Cerebellar cortex (tissue), 1 donor: ENCODE measurements around the gene USPL1.
"Not testable (repeated sequence)": the region's sequence is repeated elsewhere in the genome, so short reads cannot be mapped to it uniquely, and the experiment has no call there.

Experiments used
- DNase-seq: peaks from one replicate; pipeline ENCODE4 v3.0.0-alpha.2; 2015; ENCODE audit warnings: low spot score

The USPL1 gene

DNA sequence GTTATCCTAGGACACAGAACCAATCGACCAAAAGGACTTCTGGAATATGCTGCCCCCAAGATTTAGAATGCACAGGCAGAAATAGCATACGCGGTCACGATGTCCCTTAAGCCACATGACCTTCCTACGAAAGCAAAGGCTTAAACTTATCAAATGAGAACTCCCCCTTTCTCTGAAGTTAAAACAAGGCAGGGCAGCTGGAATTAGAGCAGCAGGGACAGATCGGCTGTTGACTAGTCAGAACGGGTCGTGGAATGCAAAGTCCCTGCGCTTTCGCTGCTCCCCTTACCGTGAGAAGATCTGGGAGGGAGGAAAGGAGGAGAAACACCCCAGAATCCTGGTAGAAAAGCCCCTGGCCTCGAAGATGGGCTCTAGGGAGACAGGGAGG lies 799 bp upstream of the USPL1 start:
- peak; percentile 95 for DNase-seq

DNA sequence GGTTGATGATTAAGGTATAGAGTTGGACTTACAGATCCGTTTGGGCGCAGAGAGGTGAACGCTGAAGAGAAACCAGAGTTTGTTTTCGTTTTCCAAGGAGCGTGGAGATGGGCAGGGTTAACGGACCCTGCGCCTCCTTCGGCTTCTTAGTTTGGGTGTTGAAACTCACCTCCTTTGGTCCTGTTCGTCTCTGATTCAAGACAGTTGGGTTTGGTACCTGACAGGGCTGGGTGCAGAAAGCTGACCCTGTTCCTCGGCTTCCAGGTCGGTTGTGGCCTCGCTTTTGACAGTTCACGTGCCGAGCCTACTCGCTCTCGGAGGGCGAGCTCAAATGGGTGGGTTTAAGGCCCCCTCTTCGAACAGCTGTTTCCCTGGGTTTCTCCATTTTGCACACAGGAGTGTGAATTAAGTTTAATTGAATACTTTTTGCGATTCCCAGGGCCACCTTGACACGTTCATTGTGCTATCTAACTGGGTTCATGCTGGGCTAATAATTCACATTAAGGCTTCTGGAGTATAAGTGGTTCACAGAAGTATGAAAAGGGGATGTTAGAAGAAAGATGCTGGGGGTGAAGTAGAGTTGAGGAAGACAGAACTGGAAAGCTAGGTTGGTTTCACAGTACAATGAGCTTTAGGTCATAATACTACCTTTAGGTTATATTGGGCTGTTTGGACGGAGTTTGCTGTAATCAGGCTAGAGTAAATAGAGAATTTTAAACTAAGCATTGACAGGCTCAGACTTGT lies 638 bp downstream of the USPL1 start:
- DNase-seq = peak; percentile 23

DNA sequence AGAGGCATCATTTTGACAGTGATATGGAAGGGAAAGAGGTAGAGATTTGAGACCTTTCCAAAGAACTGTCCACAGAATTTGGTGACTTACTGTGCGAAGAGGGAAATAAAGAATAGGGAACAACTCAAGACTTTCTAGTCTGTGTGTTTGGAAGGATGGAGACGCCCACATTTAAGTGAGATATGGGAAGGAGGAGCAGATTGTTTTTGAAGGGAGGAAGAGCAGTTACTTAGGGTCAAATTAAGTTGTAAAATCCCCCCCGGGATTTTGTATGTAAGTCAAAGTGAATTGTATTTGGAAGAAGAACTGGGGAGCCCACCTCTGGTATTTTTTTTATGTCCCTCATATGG lies 1.2 kb downstream of the USPL1 start:
- DNase-seq = no peak

DNA sequence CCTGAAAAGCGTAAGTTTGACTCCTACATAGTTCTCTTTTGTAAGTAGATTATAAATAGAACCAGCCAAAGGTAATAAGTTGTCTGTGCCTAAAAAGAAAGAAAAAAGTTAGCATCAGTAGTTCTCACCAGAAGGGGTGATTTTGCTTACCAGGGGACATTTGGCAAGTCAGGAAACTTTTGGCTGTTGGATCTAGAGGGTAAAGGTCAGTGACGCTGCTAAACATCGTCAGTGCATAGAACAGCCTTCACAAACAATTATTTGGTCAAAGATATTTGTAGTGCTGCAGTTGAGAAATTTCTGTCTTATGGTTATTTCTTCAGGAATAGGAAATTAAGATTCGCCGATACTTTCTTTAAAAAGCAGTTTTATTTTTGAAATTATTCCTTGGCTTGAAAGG lies 2.0 kb downstream of the USPL1 start:
- DNase-seq = no peak

DNA sequence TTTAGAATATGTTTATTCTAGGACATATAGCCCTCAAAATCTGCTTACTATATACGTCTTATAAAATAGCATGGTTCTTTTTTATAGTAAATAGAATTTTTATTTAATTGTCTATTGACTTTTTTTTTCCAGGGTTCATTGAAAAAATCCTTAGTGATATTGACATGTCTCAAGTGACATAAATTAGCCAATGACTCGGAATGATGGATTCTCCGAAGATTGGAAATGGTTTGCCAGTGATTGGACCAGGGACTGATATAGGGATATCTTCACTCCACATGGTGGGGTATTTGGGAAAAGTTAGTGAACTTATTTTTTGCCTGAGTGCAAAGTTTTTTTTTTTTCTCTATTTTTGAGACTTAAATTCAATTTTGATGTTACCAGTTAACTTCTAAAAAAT lies 3.2 kb downstream of the USPL1 start:
- no peak for DNase-seq

DNA sequence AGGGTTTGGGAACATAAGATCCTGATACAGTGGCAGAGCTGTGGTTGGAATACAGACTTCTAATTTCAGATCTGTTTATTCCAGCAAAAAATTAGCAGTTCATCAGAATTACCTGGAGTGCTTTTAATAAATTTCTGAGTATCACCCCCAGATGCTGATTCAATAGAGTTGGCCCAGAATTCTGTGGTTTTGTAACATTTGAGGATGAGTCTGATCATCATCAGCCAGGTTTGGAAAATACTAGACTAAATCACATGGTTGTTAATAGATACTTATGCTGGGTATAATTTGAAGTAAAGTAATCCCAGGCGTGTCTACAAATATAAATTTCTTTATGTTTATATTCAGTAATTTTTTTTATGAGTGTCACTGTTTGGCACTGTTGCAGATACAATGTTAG lies 4.8 kb downstream of the USPL1 start:
- no peak for DNase-seq

DNA sequence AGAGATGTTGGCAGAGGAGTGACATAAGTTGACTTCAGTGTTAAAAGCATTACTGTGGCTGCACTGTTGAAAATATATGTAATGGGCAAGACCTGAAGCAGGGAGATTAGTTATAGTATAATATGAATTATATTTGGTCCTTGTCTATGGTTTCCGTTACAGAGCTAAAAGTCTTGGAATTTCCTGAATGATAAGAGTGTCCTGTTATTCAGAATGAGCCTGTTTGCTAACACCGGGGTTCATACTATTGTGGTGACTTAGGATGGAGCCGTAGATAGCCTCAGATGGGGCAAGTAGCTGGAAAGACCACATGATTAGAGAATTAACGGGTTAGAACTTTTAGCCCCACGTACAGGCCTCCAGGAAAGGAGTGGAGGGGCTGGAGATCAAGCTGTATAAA lies 5.7 kb downstream of the USPL1 start:
- DNase-seq = no peak

DNA sequence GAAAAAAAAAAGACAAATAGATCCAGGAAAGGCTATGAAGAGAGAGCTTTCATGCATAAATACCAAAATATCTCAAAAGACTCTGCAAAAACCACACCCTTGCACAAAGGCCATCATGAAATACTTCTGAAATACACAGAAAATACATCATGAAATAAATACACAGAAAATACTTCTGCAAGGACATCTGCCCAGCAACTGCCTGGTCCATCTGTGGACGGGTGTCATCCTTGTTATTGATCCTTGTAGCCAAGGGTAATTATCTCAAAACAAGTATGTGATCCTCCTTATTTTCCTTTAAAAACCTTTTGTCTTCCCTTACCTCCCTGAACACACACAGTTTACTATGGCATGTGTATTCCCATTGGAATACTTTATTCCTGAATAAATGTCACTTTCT lies 6.9 kb downstream of the USPL1 start:
- no peak for DNase-seq

DNA sequence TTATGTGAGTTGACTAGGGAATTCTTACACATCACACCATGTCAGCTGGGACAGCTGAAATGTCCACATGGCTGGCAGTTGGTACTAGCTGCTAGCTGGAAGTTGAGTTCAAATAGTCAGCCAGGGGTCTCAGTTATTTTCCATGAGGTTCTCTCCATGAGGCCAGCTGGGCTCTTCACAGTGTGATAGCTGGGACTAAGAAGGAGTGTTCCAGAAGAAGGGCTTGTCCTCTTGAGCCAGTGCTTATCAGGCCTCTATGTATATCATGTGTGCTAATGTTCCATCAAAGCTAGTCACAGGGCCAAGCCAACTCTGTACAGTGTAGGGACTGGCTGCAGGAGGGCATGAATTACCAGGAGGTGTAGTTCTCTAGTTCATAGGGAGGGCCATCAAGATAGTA lies 11.8 kb downstream of the USPL1 start:
- peak; percentile 14 for DNase-seq

DNA sequence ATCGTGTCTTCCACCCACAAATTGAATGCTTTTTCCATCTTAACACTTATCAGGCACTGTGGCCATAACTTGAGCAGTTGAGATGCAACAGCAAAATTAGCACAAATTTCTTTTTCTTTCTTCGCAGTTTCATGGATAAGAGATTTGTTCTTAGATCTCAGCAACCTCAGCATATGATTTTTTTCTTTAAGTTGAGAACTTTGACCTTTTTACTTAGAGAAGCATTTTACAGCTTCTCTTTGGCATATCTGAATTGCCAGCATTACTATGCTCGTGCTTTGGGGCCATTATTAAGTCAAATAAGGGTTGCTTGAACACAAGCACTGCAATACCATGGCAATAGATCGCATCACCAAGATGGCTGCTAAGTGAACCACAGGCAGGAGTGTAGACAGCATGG lies 16.1 kb downstream of the USPL1 start:
- DNase-seq = no peak

DNA sequence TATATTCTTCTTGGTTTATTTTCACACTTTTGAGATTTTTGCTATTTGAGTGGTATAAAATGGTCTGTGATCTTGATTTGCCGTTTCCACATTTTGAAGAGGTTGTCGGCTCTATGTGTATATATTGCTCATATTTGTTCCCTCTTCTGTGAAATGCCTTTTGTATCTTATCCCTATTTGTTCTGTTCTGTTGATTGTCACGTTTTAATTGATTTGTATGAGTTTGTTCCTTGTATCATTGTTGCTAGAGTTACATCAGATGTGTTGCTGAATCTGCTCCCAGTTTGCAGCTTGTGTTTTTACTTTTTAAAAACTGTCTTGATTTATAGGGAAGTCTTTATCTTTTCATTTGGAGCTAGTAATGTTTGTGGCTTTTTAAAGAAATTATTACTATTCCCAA lies 17.1 kb downstream of the USPL1 start:
- no peak for DNase-seq

DNA sequence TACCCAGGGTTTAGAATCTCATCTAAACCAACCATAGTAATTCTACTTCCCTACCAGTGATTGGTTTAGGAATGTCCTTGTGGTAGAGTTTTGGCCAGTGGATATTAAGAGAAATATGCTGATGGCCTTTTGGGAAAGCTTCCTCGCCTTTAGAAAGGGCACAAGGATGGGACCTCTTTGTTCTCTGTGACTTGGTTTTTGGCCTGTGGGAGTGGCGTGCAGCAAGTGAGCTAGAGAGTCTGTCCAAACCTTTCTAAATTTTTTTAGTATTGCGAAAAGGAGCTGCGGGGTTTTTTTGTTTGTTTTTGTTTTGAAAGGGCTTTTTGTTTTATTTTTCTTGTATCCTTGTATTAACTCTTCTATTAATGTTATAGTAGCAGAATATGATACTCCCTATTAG lies 20.6 kb downstream of the USPL1 start:
- DNase-seq = no peak

DNA sequence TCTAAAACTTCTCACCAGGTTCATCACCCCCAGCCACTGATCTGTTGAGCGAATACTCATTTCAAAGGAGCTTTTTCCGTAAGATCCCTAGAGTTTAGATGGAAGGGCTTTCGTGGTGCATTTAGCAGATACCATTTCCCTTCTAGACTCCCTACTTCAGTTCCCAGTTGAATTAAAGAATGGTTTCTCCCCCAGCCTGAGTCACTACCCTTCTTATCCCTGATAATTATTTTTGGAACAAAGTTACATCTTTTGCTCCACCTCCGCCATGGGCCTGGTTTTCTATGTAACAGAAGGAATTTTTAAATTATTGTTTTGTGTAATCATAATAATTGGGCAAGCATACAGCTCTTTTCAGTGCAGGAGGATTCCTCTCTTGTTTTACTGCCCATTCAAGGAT lies 22.0 kb downstream of the USPL1 start:
- DNase-seq = no peak

DNA sequence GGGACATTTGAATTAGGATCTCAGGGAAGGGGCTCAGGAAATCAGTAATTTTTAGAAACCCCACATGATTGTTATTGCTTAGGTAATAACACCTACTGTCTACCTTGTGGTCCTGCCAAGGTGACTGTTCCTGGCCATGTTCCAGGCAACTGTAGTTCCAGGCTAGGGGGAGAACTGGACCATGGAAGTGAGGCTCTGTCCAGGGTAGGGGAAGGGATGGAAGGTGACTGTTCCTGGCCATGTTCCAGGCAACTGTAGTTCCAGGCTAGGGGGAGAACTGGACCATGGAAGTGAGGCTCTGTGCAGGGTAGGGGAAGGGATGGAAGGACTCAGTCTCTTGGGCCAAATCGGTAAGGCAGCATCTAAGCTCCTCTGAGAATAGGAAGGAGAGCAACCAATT lies 23.5 kb downstream of the USPL1 start:
- not testable (repeated sequence) for DNase-seq

DNA sequence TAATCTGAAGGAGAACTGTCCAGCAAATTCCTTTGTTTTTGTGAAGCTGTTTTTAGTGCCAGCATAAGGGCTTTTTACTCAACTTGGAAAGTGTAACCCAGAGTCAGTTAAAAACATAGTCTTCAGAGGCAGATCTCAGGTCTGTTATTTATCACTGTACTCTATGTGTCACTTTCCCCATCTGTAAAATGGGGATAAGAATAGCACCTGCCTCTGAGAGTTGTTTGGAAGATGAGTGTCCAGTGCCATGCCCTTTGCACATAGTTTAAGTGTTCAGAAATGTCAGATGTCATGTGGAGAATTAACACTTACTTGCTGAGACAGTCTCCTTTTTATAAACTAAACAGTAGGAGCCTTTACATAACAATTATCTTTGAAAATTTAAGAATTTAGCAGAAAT lies 27.9 kb downstream of the USPL1 start:
- DNase-seq = no peak

DNA sequence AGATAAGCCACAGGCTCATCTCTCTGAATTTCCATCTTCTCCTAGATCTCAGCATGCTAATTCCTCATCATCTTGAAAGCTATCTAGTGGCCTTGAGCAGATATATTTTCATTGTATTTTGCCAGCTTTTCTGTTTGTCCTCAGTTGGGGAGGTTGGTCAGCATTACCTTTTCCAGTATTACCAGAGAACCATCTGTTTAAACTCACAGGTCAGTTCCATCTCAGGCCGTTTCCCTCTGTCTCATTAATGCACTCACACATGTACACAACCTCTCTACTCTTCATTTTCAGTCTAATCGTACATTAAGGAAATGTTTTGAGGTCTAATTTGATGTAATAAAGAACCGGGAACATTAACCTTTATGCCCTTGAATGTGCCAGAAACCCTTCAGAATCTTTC lies 29.7 kb downstream of the USPL1 start:
- peak; percentile 26 for DNase-seq

DNA sequence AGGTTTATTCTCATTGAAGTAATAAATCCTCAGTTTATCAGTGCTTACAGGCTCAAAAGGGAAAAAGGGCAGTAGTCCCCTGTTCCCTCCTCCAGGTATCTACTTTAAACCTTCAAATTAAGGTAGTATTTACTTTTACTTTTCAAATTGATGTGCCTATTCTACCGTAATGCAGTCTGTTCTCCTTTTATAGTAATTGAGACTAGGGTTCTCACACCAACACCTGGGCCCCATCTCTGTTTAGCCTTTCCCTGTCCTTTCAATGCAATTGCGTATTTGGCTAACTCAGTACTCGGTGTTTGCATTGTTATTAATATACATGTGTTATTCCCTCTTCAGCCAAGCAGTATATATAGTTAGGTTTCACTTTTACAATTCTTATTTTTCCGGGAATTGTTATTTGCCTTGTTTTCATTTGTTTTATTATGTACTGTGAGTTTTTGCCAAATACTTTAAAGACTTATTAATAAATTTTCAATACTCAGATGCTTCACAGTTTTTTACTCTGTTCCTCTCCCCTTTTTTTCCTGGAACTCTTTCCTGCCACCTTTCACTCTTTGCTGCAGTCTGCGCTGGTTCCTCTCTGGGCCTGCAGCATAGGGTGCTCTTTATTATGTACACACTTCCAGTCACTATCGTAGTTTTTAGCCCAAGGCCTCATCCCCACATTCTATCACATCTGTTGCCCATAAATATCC lies 30.3 kb downstream of the USPL1 start:
- no peak for DNase-seq

DNA sequence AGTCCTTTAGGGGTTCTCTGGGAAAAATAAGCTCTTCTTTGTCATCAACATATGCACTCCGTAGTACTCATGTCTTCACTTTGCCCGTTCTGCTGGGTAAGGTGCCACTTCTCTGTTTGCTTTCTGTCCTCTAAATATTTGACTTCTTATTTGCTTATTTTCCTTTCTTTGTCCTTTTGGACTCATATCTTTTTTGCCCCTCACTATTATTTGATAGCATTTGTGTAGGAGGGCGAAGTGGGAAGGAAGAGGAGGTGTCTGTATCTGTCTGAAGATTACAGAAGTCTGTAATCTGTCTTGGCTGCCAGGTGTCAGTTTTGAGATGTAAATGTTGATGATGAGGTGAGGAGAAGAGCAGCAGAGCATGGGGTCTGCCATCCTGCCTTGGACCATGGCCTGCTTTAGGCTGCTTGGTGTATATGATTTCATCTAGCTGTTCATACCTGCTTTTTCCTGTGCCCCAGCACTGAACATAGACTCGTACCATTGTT lies 30.8 kb downstream of the USPL1 start:
- no peak for DNase-seq

DNA sequence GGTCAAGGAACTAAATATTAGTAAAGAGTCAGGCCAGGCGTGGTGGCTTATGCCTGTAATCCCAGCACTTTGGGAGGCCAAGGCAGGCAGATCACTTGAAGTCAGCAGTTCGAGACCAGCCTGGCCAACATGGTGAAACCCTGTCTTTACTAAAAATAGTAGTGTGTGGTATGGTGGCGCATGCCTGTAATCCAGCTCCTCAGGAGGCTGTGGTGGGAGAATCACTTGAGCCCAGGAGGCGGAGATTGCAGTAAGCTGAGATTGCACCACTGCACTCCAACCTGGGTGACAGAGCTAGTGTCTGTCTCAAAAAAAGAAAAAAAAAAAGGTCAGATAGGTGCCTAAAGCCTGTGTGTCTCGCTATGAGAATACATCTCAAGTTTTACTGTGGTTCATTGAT lies 33.9 kb downstream of the USPL1 start:
- DNase-seq = not testable (repeated sequence)

DNA sequence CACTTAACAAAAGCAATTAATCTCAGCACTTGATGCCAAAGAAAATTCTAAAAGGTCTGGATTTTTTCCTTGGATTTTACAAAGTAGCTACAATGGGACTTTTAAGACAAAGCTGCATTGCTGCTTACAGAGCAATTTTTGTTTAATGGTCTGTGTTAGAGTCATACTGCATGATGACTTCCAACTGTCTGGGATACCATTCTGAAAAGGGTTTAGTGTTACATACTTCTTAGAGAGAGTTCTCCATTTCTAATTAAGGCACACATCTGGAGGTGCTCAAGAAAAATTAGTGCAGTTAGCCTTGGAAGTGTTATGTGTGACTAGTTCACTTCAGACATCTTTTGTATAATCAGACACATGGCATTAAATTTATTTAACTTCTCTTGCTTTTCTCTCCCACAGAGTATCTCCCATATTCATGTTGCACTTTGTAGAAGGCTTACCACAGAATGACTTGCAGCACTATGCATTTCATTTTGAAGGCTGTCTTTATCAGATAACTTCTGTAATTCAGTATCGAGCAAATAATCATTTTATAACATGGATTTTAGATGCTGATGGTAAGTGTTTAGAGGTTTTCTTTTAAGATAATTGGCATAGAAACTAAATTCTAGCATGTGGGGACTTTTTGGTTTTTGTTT lies 35.1 kb downstream of the USPL1 start:
- no peak for DNase-seq

DNA sequence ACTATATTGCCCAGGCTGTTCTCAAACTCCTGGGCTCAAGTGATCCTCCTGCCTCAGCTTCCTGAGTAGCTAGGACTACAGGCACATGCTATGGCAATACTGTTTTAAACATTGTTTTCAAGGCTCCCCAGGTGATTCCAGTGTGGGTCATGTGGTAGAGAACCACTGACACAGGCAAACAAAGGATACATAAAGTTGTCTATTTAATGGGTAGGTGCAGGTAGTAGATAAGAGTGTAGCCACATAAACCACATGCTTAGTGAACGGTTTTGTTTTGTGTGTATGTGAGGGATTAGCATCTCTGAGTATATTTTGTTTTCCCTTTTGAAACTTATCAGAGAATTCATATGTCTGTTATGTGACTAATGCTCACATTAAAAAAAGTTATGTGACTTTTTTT lies 36.7 kb downstream of the USPL1 start:
- DNase-seq = no peak

DNA sequence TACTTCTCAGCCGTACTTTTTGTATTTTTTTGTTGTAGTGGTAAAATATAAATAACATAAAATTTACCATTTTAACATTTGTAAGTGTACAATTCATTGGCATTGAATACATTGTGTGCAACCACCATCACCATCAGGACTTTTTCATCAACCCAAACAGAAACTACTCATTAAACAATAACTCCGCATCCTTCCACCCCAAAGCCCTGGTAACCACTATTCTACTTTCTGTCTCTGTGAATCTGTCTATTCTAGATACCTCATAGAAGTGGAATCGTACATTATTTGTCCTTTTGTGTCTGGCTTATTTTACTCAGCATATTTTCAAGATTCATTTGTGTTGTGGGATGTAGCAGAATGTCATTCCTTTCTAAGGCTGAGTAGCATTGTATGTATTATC lies 38.5 kb downstream of the USPL1 start:
- no peak for DNase-seq

DNA sequence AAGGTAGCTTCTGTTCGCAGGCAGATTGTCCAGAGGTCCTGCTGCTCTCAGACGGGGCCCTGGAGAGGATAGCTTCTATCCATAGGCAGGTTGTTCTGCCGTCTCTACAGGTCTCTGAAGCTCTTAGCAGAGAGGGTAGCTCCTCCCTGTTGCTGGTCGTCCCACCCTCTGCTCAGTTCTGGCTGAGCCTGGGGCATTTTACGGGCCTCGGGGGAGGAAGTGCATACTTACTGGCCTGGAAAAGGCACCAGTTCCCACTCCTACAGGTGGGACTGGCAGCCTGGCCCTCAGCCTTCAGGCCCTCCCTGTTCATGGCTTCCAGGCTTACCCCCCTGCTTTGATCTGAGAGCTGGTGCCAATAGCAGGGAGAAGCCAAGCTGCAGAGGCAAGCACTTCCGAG lies 42.3 kb downstream of the USPL1 start:
- DNase-seq = no peak
